ENCODE measurements around the gene MAN1A1. TPM values are rescaled to one million over a fixed set of nuclear protein-coding genes. Genes with fewer than 3 reads are reported as not detected.

MAN1A1 gene
- total RNA-seq, 4 donors from 2014 or later = 6.3 to 92.3 (median 22.4) TPM

DNA sequence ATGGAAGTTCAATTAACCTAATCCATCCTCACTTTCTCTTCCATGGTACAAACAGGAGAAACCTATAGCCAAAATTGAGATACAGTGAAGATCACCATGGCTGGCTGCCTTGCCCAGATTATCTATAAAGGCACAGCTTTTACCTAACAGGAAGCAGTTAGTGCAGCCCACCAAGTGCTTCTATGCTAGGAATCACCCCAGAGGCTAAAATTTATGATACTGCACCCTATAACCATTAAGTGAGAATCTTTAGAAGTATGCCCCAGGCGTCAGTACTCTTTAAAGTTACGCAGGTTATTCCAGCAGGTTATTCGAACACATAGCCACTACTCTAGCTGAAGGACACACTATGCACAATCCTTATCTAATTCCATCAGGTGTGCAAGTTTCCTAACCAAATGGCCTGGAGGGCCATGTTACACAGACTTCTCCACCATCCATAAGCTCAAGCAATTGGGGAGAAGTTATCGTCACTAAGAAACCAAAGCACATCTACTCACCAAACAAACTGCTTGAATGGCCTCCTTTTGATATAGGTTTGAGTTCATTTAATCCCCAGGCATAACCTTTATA lies 43.1 kb downstream of the MAN1A1 start:
- peaks cover 0 to 33% (median 6%) of the 10 kb centered on the region in 3 donors for H3K4me1 ChIP-seq
- H3K4me3 ChIP-seq = no peak overlapping the region
- WGBS, 2 donors = 62 to 66% methylated on average over 4 of the region's 4 CpGs
- no peaks in the 10 kb centered on the region for H3K27me3 ChIP-seq
- H3K9me3 ChIP-seq = no peaks in the 10 kb centered on the region
- TF ChIP-seq POLR2A (IDR thresholded peaks at IDR 0.05) = no peak
- TF ChIP-seq, protein P1, sequence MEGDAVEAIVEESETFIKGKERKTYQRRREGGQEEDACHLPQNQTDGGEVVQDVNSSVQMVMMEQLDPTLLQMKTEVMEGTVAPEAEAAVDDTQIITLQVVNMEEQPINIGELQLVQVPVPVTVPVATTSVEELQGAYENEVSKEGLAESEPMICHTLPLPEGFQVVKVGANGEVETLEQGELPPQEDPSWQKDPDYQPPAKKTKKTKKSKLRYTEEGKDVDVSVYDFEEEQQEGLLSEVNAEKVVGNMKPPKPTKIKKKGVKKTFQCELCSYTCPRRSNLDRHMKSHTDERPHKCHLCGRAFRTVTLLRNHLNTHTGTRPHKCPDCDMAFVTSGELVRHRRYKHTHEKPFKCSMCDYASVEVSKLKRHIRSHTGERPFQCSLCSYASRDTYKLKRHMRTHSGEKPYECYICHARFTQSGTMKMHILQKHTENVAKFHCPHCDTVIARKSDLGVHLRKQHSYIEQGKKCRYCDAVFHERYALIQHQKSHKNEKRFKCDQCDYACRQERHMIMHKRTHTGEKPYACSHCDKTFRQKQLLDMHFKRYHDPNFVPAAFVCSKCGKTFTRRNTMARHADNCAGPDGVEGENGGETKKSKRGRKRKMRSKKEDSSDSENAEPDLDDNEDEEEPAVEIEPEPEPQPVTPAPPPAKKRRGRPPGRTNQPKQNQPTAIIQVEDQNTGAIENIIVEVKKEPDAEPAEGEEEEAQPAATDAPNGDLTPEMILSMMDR (IDR thresholded peaks at IDR 0.05) = no peak
- intact Hi-C loops (cut with DNase I) = no loop called here
- DNase-seq = no peak
- no peak overlapping the region for H3K27ac ChIP-seq
- peaks cover 0 to 15% (median 3%) of the 10 kb centered on the region in 3 donors for H3K36me3 ChIP-seq

DNA sequence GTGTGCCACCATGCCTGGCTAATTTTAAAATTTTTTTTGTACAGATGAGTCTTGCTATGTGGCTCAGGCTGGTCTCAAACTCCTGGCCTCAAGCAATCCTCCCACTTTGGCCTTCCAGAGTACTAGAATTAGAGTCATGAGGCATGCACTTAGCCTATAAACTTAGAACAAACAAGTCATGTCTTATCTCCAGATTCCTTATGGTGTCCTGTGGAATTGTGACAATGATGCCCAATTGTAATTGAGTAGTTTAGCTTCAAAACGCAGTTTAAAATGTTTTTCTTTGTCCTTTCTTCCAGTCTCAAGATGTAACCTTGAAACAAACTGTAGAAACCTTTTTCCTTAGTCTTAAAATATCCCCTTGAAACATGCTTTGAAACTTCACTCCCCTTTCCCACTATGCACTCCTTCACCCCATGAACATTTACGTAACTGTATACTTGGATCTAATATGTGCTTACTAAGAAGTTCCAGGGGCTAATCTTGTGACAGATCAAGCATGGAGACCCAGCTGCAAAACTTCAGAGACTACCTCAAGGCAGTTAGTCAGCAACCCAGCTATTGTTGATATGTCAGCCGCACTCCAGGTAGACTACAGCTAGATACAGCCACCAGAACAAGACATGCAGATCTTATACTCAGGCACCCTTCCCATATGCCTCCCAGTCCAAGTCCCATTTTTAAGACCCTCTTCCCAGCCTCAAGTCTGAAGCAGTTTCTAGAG lies 46.2 kb downstream of the MAN1A1 start:
- no peaks in the 10 kb centered on the region for H3K9me3 ChIP-seq
- intact Hi-C loops (cut with DNase I) = no loop called here
- no peak overlapping the region for H3K27ac ChIP-seq
- peaks cover 0 to 21% (median 4%) of the 10 kb centered on the region in 3 donors for H3K36me3 ChIP-seq
- H3K27me3 ChIP-seq = no peaks in the 10 kb centered on the region
- H3K4me1 ChIP-seq = peaks cover 0 to 9% (median 0%) of the 10 kb centered on the region in 3 donors
- DNase-seq = no peak
- H3K4me3 ChIP-seq = no peak overlapping the region
- WGBS, 2 donors = 94 to 95% methylated on average over 3 of the region's 3 CpGs
- TF ChIP-seq, protein P1 (IDR thresholded peaks at IDR 0.05) = no peak
- no peak for TF ChIP-seq POLR2A (IDR thresholded peaks at IDR 0.05)

DNA sequence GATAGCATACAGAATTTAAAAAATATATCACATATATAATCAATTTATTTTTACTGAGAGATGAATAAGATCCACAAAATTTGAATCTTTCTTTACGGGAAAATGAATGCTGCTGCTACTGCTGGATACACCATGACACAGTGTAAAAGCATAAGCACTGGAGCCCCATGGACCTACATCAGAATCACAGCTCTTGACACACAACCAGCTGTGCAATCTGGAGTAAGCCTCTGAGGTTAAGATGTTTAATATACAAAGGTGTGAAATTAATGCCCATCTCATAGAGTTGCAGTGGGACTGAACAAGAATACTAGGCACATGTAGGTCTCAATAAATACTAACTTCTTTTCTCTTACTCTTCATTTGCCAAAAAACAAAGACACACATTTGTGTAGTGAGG lies 48.1 kb downstream of the MAN1A1 start:
- H3K27me3 ChIP-seq = no peaks in the 10 kb centered on the region
- no peak overlapping the region for H3K4me3 ChIP-seq
- WGBS, 2 donors = 90 to 100% methylated on average over 1 of the region's 1 CpG
- TF ChIP-seq POLR2A (IDR thresholded peaks at IDR 0.05) = no peak
- TF ChIP-seq, protein P1 (IDR thresholded peaks at IDR 0.05) = no peak
- H3K4me1 ChIP-seq = no peaks in the 10 kb centered on the region
- H3K9me3 ChIP-seq = no peaks in the 10 kb centered on the region
- no peak overlapping the region for H3K27ac ChIP-seq
- DNase-seq = no peak
- intact Hi-C loops (cut with DNase I) = no loop called here
- peaks cover 0 to 21% (median 4%) of the 10 kb centered on the region in 3 donors for H3K36me3 ChIP-seq

DNA sequence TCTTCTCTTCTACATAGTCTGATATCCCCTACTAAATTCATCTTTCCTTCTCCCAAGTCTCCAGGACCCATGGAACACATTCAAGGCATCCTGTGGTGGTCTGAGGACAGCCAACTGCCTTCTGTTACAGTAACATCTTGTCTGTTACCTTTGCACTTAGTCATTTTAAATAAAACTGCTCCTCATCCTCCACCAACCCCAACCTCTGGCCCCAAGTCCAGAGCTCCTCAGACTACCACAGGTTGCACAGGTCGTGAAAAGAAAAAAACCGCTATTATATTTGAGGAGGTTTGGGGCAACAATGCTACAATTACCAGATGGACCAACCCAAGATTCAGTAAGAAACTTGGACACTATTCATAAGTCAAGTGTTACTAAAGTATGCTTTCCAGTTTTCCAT lies 49.9 kb downstream of the MAN1A1 start:
- TF ChIP-seq, protein P1 (IDR thresholded peaks at IDR 0.05) = no peak
- no peak for TF ChIP-seq POLR2A (IDR thresholded peaks at IDR 0.05)
- DNase-seq = no peak

DNA sequence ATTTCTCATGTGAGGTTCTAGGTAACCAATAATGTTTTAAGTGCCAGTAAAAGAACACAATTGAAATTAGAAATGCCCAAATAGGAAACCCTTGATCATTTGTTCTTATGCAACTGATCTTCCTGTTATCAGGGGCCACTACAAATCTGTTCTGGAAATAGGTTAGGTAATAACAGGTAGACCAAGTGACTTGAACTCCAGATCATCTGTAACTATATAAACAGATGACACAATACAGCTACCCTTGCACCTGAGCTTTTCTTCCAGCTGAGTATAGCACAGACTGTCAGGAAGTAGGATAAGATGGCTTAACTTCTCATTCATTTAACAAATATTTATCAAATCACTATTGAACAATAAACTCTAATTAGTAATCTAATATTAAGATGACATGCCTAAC lies 52.5 kb downstream of the MAN1A1 start:
- TF ChIP-seq, protein P1 (IDR thresholded peaks at IDR 0.05) = no peak
- TF ChIP-seq POLR2A (IDR thresholded peaks at IDR 0.05) = no peak
- peaks cover 0 to 10% (median 4%) of the 10 kb centered on the region in 3 donors for H3K36me3 ChIP-seq
- no peak overlapping the region for H3K27ac ChIP-seq
- peaks cover 0 to 9% (median 3%) of the 10 kb centered on the region in 3 donors for H3K4me1 ChIP-seq
- intact Hi-C loops (cut with DNase I) = no loop called here
- H3K4me3 ChIP-seq = no peak overlapping the region
- no peaks in the 10 kb centered on the region for H3K27me3 ChIP-seq
- no peak for DNase-seq
- no peaks in the 10 kb centered on the region for H3K9me3 ChIP-seq

More for the DNA sequence above, 49.9 kb downstream of the MAN1A1 start:
- Histone ChIP-seq H3K36me3 (peaks cover 0 to 10% (median 4%) of the 10 kb centered on the region in 3 donors), H3K4me3 (no peak overlapping the region), H3K9me3 (no peaks in the 10 kb centered on the region), H3K27ac (no peak overlapping the region), H3K27me3 (no peaks in the 10 kb centered on the region), H3K4me1 (peaks cover 0 to 9% (median 3%) of the 10 kb centered on the region in 3 donors)
- intact Hi-C loops (cut with DNase I) = no loop called here
- WGBS, 2 donors = 90 to 100% methylated on average over 2 of the region's 2 CpGs

Data from esophagus squamous epithelium (tissue), 5 donors.